ENCODE measurements around the gene ADGRG3. TPM values are rescaled to one million over a fixed set of nuclear protein-coding genes. Genes with fewer than 3 reads are reported as not detected.

ADGRG3 gene
- total RNA-seq, 4 donors from 2014 or later, result 0.71 TPM; not detected in 3

DNA sequence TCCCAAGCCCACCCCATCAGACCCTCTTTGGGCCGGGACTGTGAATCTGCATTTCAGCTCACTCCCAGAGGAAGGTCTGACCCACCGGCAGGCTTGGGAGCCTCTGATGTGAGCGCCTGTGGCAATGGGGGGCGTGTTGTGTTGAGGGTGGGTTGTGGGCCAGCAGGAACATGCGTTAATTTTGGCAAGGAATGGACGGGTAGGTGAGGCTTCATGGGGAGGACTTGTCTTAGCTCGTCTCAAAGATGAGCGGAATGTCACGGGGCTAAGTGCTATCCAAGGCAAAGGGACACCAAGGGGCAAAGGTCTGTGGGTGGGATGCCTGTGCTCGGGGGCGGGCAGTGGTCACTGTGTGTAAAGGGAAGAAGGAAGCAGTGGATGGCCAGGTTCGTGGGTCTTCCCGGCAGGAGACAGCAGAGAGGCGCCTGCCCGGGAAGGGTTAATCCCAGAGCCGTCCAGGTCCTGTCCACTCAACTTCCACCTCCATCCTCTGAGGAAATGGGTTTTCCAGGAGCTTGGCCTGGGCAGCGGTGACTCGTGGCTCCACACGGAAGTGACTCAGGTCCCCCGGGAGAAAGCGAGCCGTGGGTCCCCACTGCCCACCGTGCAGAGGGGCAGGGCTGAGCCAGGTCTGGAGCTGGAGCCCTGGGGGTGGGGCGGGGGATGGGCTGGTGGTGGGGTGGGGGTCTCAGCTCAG is 22.3 kb upstream of the ADGRG3 start:
- no peaks in the 10 kb centered on the region for H3K9me3 ChIP-seq
- H3K27ac ChIP-seq, result peak overlapping the region; percentile 59 to 77 (median 73)
- H3K36me3 ChIP-seq, result no peaks in the 10 kb centered on the region
- DNase-seq, result peak in 1 of 2 donors; percentile 19
- intact Hi-C loops (cut with DNase I; ENCODE audit: low total_unique reads) (loop anchor here (1.0 to 5.0 kb wide), 3 partner anchors 9 to 44 kb away; no protein-coding TSS in a partner anchor), in situ Hi-C loops (cut with MboI; ENCODE audit: low sequenced_read_pairs in 4 of 4) (no loop called here)
- no peaks in the 10 kb centered on the region for H3K27me3 ChIP-seq
- ATAC-seq, result peak; percentile 48 to 49
- TF ChIP-seq POLR2A (IDR thresholded peaks at IDR 0.05), result no peak
- TF ChIP-seq, protein P1, sequence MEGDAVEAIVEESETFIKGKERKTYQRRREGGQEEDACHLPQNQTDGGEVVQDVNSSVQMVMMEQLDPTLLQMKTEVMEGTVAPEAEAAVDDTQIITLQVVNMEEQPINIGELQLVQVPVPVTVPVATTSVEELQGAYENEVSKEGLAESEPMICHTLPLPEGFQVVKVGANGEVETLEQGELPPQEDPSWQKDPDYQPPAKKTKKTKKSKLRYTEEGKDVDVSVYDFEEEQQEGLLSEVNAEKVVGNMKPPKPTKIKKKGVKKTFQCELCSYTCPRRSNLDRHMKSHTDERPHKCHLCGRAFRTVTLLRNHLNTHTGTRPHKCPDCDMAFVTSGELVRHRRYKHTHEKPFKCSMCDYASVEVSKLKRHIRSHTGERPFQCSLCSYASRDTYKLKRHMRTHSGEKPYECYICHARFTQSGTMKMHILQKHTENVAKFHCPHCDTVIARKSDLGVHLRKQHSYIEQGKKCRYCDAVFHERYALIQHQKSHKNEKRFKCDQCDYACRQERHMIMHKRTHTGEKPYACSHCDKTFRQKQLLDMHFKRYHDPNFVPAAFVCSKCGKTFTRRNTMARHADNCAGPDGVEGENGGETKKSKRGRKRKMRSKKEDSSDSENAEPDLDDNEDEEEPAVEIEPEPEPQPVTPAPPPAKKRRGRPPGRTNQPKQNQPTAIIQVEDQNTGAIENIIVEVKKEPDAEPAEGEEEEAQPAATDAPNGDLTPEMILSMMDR (IDR thresholded peaks at IDR 0.05 in 4 of 5, conservative IDR thresholded peaks at IDR 0.05 in 1 of 5), result no peak
- peaks cover 0 to 4% of the 10 kb centered on the region in 2 donors for H3K4me1 ChIP-seq
- peak overlapping the region in 1 of 4 donors; percentile 11 for H3K4me3 ChIP-seq

DNA sequence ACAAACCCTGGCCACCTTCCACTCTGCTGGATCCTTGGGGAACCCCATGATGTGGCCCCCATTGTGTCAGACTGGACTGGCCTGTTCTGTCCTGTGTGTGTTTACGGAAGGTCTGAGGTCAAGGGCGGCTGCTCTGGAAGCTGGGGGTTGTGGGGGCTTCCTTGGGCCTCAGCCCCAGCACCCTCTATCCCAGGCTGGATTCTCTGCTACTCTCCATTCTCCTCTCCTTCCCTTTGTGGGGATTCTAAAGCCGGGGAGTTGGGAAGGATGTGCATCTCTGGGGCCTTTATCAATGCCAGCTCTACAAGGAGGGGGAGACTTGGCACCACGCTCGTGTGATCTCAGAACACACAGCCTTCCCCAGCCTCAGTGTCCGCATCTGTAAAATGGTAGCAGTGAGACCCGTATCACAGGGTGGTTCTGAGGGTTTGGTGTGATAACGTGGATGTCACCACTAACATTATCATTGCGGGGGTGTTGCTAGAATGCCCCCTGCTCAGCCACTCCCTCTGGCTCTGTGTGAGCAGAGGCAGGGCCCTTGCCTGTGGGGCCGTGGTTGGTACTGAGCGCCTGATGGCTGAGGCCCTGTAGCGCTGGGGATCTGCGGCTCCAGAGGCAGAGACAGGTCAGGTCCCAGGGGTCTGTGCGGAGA is 21.6 kb upstream of the ADGRG3 start:
- H3K4me3 ChIP-seq, result peak overlapping the region in 1 of 4 donors; percentile 11
- intact Hi-C loops (cut with DNase I; ENCODE audit: low total_unique reads) (loop anchor here (1.0 to 5.0 kb wide), 3 partner anchors 9 to 44 kb away; no protein-coding TSS in a partner anchor), in situ Hi-C loops (cut with MboI; ENCODE audit: low sequenced_read_pairs in 4 of 4) (no loop called here)
- no peak for TF ChIP-seq POLR2A (IDR thresholded peaks at IDR 0.05)
- TF ChIP-seq, protein P1 (IDR thresholded peaks at IDR 0.05 in 4 of 5, conservative IDR thresholded peaks at IDR 0.05 in 1 of 5), result no peak
- no peaks in the 10 kb centered on the region for H3K36me3 ChIP-seq
- DNase-seq (no peak), ATAC-seq (peak; percentile 23 to 36)
- peaks cover 0 to 4% of the 10 kb centered on the region in 2 donors for H3K4me1 ChIP-seq
- no peaks in the 10 kb centered on the region for H3K9me3 ChIP-seq
- H3K27ac ChIP-seq, result peak overlapping the region; percentile 59 to 77 (median 73)
- no peaks in the 10 kb centered on the region for H3K27me3 ChIP-seq

DNA sequence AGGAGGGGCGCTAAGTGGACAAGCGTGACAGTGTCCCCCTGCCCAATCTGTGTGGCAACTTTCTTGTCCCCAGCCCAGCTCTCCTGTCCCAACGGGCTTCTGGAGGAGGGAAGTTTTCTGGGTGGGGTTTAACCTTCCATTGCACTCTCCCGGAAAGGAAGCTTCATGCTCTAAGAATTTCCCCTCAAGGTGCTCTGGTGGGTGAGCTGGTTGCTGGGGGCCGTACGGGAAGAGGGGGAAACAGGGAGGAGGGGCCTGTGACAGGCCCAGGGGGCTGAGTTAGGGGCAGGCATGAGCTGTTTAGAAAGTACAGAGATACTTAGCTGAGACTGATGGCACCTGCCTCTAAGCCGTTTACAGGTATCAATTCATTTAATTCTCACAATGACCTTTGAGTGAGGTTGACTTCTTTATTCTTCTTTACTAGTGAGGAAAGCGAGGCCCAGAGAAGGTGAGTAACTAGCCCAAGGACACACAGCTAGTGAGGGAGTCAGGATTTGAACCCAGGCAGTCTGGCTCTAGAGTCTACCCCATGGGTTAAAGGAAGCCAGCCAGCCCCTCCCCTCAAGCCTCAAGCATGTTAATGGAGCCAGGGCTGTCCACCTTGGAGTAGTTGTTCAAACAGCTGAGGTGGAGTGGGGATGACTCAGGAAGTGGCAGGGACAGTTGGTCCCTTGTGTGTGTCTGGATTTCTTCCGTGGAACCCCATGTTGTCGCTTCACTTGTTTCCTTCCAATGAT is 20.8 kb upstream of the ADGRG3 start:
- Histone ChIP-seq H3K4me1 (peaks cover 0 to 4% of the 10 kb centered on the region in 2 donors), H3K36me3 (no peaks in the 10 kb centered on the region), H3K9me3 (no peaks in the 10 kb centered on the region), H3K4me3 (no peak overlapping the region), H3K27ac (peak overlapping the region; percentile 59 to 77 (median 73)), H3K27me3 (no peaks in the 10 kb centered on the region)
- intact Hi-C loops (cut with DNase I; ENCODE audit: low total_unique reads) (loop anchor here (2.0 to 5.0 kb wide), 2 partner anchors 15 to 45 kb away; no protein-coding TSS in a partner anchor), in situ Hi-C loops (cut with MboI; ENCODE audit: low sequenced_read_pairs in 4 of 4) (no loop called here)
- ATAC-seq (peak; percentile 23 to 48), DNase-seq (no peak)
- TF ChIP-seq, protein P1 (IDR thresholded peaks at IDR 0.05 in 4 of 5, conservative IDR thresholded peaks at IDR 0.05 in 1 of 5), result no peak
- TF ChIP-seq POLR2A (IDR thresholded peaks at IDR 0.05), result no peak

DNA sequence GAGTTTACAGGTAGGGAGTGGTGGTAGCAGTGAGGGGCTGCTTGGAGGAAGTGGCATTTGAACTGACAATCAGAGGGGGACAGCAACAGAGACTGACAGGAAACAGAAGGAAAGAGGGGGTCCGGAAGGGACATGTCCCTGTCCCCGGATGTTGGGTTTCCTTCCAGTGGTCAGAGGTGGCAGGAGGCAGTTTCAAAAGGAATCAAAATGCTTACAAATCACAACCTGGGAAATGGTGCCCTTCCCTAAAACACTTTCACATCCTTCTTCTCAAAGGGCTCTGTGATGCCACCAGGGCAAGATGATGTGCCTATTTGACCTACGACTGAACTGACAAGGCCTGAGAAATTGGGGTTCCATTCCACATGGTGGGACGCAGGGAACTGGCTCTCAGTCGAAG is 20.0 kb upstream of the ADGRG3 start:
- ATAC-seq, result no peak
- H3K4me1 ChIP-seq, result peaks cover 0 to 4% of the 10 kb centered on the region in 2 donors
- no peaks in the 10 kb centered on the region for H3K27me3 ChIP-seq
- no peak overlapping the region for H3K4me3 ChIP-seq
- no peaks in the 10 kb centered on the region for H3K9me3 ChIP-seq
- H3K36me3 ChIP-seq, result no peaks in the 10 kb centered on the region
- DNase-seq, result no peak
- in situ Hi-C loops (cut with MboI; ENCODE audit: low sequenced_read_pairs in 4 of 4) (no loop called here), intact Hi-C loops (cut with DNase I; ENCODE audit: low total_unique reads) (loop anchor here (5.0 kb wide), 1 partner anchor 46 kb away; no protein-coding TSS in a partner anchor)
- H3K27ac ChIP-seq, result peak overlapping the region; percentile 40 to 77 (median 73)
- TF ChIP-seq, protein P1 (IDR thresholded peaks at IDR 0.05 in 4 of 5, conservative IDR thresholded peaks at IDR 0.05 in 1 of 5), result no peak
- TF ChIP-seq POLR2A (IDR thresholded peaks at IDR 0.05), result no peak

Measured in gastrocnemius medialis (tissue), 4 donors.